Measurements from ENCODE around the gene LRP1B.

The LRP1B gene

GRCh38 chr2:142031656-142032055, 99.2 kb downstream of the LRP1B start:
- no peak for TF ChIP-seq FOXP2 (optimal IDR thresholded peaks at IDR 0.05; ENCODE audit: borderline replicate concordance, extremely low read depth, extremely low read length, insufficient read depth)

DNA sequence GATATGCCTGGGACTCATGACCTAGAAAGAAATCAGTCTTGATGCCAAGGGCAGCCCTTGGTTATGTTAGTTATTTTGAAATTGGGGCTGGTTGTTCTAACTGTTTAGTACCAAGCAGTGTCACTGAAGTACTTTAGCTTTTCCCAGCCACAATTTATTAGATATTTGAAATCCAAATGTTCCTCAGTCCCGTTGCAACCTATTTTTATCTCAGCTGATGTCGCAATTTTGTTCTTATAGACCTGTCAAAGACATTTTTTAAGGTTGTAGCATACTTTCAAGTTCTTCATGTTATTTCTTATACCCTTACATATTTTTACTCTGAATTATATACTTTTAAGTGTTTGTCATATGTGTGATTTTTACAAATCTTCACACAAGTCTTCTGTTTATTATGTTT, 100.1 kb downstream of the LRP1B start:
- TF ChIP-seq POLR2AphosphoS5 (IDR thresholded peaks at IDR 0.05; ENCODE audit: low read depth, low read length) (no peak), REST (IDR thresholded peaks at IDR 0.05; ENCODE audit: insufficient read depth in 1 of 2, low read depth in 2 of 2, low read length in 2 of 2) (no peak), TAF1 (IDR thresholded peaks at IDR 0.05; ENCODE audit: borderline replicate concordance, insufficient read depth, low read length) (no peak), SIN3A (IDR thresholded peaks at IDR 0.05; ENCODE audit: borderline replicate concordance, insufficient read depth, low read length) (no peak), FOXP2 (optimal IDR thresholded peaks at IDR 0.05; ENCODE audit: borderline replicate concordance, extremely low read depth, extremely low read length, insufficient read depth) (no peak)

DNA sequence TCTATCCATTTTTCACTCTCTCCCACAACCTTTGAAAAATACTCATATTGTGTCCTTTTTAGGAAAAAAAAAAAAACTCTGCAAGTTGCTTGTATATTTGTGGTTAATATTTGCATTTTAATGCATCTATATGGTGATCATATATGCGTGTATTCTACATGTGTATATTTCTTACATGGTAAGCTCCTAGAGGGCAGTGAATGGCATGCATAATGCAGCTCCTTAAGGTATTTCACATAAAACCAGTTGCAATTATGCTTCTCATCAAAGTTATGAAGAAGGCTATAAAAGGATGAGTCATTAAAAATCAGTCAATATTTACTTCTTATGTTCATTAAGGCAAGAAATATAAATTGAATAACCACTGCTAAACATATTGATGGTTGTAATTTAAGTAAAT, 100.8 kb downstream of the LRP1B start:
- TF ChIP-seq TAF1 (IDR thresholded peaks at IDR 0.05; ENCODE audit: borderline replicate concordance, insufficient read depth, low read length), result no peak
- TF ChIP-seq SIN3A (IDR thresholded peaks at IDR 0.05; ENCODE audit: borderline replicate concordance, insufficient read depth, low read length), result no peak
- TF ChIP-seq REST (IDR thresholded peaks at IDR 0.05; ENCODE audit: insufficient read depth in 1 of 2, low read depth in 2 of 2, low read length in 2 of 2), result no peak

DNA sequence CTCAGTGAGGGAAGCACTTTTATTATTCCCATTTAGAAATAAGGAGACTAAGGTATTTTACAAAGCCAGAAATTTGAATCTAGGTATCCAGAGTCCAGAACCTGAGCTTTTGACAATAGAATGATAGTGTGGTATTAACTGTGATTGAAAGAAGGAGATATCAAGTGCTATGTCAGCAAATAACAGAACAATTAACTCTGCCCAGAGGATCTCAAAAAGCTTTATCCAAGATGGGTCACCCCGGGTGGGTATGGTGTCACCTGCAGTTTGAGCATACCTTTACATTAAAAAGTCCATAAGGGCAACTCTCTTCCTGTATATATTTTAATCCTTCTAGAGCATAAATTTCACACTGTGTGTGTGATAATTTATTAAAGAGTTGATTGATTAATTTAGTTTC, 105.4 kb downstream of the LRP1B start:
- TF ChIP-seq POLR2AphosphoS5 (IDR thresholded peaks at IDR 0.05; ENCODE audit: low read depth, low read length) (no peak), TAF1 (IDR thresholded peaks at IDR 0.05; ENCODE audit: borderline replicate concordance, insufficient read depth, low read length) (no peak), FOXP2 (optimal IDR thresholded peaks at IDR 0.05; ENCODE audit: borderline replicate concordance, extremely low read depth, extremely low read length, insufficient read depth) (no peak), SIN3A (IDR thresholded peaks at IDR 0.05; ENCODE audit: borderline replicate concordance, insufficient read depth, low read length) (no peak), REST (IDR thresholded peaks at IDR 0.05; ENCODE audit: insufficient read depth in 1 of 2, low read depth in 2 of 2, low read length in 2 of 2) (no peak)

DNA sequence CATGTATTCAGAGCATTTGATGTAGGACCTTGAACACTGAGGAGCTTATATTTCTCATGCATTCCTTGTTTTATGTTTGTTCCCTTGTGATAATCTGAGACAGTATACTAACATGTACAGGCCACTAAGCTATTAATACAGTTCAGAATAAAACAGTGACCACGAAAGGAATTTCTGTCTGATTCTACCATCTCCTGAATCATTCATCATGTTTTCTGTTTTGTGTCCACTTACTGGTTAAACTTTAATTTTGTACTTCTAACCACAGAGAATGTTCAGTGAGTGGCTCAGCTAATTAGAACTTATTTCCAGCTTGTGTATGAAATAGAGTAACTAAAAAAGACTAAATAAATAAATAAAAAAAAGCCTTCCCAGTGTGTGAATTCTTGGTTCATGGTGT, 110.4 kb downstream of the LRP1B start:
- no peak for TF ChIP-seq SIN3A (IDR thresholded peaks at IDR 0.05; ENCODE audit: borderline replicate concordance, insufficient read depth, low read length)
- no peak for TF ChIP-seq TAF1 (IDR thresholded peaks at IDR 0.05; ENCODE audit: borderline replicate concordance, insufficient read depth, low read length)
- TF ChIP-seq POLR2AphosphoS5 (IDR thresholded peaks at IDR 0.05; ENCODE audit: low read depth, low read length), result no peak
- TF ChIP-seq REST (IDR thresholded peaks at IDR 0.05; ENCODE audit: insufficient read depth in 1 of 2, low read depth in 2 of 2, low read length in 2 of 2), result no peak
- no peak for TF ChIP-seq FOXP2 (optimal IDR thresholded peaks at IDR 0.05; ENCODE audit: borderline replicate concordance, extremely low read depth, extremely low read length, insufficient read depth)

Measured in PFSK-1 (cell line).